Stimulated activated CD8-positive, alpha-beta memory T cell treated with anti-CD3 and anti-CD28 coated beads, Interleukin-15, amount 100 ng/mL, for 1 hour (primary cell): ENCODE measurements around the gene LHPP.

Experiments
- DNase-seq: peaks from one replicate; pipeline ENCODE4 v3.0.0-alpha.2; 2020; ENCODE audit warnings: low read depth

Gene LHPP

DNA sequence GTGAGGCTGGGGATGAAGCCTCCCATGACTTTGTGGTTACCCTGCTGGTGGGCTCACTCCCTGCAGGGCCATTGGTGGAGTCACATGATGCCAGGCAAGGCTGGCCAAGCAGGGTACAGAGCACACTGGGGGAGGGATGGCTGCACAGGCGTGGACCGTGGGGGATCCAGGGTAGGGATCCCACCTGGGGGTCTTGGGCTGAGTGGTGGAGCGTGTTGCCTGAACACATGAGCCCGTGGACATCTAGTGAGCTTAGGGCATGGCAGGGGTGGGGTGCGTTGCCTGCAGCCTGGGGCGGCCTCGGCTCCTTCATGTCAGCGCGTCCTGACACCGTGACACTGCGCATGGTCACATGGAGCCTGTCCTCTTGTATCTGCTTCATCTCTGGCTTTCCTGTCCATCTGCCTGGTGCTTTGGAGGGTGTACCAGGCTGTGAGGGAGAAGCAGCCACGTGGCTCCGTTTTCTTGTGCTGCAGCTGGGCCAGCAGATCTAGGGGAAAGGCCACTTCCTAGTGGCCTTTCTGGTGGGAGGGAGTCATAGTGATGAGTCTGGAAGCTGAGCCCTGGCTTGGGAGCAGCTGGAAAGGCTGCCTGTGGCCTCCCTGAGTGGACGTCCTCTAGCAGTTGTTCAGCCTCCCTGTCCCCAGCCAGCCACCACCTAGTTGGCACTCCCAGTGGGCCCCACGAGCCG is 96.2 kb downstream of the LHPP start:
- no peak for DNase-seq

GRCh38 chr10:124558339-124559321 is 97.0 kb downstream of the LHPP start:
- DNase-seq, result no peak

GRCh38 chr10:124559372-124560132 is 97.9 kb downstream of the LHPP start:
- DNase-seq, result no peak

GRCh38 chr10:124560377-124561105 is 98.9 kb downstream of the LHPP start:
- DNase-seq, result no peak

DNA sequence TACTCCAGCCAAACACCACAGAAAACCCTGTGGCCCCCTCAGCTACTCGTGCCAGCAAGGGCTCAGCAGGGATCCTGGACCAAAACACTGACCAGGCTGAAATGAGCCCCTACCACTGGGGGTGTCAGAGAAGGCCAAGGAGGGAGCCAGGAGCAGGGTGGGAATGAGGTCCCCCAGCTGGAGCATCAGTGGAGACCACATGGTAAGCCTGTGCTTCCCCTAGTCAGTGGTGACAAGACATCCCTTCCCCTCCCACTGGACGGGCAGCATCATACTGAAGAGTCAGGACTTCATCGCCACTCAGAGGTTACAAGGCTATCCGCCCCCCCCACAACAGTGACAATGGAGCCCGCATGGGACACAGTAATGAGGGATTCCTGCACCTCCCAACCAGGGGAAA is 99.6 kb downstream of the LHPP start:
- DNase-seq, result no peak

DNA sequence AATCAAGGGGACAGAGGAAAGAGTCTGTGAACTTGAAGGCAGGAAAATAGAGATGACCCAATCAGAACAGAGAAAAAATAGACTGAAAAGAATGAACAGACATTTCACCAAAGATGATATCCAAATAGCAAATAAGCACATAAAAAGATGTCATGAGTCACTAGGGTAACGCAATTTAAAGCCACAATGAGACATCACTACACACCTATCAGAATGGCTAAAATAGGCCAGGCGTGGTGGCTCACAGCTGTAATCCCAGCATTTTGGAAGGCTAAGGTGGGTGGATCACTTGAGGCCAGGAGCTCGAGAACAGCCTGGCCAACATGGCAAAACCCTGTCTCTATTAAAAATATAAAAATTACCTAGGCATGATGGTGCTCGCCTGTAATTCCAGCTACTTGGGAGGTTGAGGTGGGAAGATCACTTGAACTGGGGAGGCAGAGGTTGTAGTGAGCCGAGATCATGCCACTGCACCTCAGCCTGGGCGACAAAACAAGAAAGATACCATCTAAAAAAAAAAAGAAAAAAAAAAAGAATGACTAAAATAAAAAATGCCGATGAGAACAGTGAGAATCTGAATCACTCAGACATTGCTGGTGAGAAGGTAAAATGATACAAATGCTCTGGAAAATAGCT is 100.9 kb downstream of the LHPP start:
- DNase-seq, result no peak

- no peak for DNase-seq
Measured at GRCh38 chr10:124563320-124564040, 101.9 kb downstream of the LHPP start.

GRCh38 chr10:124564881-124565280 is 103.3 kb downstream of the LHPP start:
- no peak for DNase-seq

GRCh38 chr10:124565565-124566221 is 104.1 kb downstream of the LHPP start:
- DNase-seq, result no peak

- DNase-seq, result no peak
Measured at GRCh38 chr10:124566222-124566888, 104.7 kb downstream of the LHPP start.

- DNase-seq, result no peak
Measured at GRCh38 chr10:124566981-124567835, 105.6 kb downstream of the LHPP start.

DNA sequence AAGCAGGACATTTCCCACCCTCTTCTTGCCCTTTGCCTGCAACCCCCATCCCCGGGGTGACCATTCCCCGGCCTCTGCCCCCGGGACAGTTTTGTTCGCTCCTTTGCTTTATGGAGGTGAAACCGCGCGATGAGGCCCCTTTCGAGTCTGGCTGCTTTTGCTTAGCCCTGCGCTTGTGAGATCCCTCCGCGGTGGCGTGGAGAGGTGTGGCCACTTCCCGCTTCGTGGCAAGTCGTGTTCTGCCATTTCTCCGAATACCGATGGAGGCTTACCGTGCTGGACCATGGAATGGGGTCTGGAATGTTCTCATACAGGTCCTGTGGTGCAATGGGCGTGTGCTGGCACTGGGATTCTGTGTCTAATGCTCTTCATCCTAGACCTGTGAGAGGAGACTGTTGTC is 106.7 kb downstream of the LHPP start:
- no peak for DNase-seq

- DNase-seq, result no peak
Measured at GRCh38 chr10:124568848-124569622, 107.4 kb downstream of the LHPP start.

- no peak for DNase-seq
Measured at GRCh38 chr10:124569623-124570470, 108.2 kb downstream of the LHPP start.

DNA sequence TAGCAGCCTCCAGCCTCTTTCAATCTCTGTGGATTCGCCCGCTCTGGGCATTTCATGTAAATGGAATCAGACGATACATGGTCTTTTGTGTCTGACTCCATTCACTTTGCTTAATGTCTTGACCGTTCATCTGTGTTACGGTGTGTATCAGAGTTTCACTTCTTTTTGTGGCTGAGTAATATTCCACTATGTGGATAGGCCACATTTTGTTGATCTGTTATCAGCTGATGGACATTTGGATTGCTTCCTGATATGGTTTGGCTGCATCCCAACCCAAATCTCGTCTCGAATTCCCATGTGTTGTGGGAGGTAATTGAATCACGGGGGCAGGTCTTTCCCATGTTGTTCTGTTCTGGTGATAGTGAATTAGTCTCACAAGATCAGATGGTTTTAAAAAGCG is 109.0 kb downstream of the LHPP start:
- no peak for DNase-seq

DNA sequence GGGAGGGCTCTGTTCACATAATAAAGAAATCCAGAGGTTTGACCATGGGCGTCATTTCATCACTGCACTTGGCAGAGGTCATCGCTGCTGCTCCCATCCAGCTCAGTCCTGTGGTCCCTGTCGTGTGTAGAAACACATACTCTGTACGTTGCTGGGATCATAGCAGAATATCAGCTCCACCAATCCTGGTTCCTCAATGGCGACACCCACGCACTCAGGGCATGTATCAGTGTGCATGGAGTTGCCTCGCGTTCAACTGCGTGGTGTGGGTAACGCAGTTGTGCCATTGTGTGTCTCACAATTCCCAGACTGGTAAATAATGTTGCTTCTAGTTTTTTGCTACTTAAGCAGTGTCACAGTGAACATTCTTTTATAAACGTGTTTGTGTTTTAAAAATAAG is 111.1 kb downstream of the LHPP start:
- no peak for DNase-seq
